ENCODE measurements around the gene CEACAM19. TPM values are rescaled to one million over a fixed set of nuclear protein-coding genes. Genes with fewer than 3 reads are reported as not detected.
"Not testable (repeated sequence)": the region's sequence is repeated elsewhere in the genome, so short reads cannot be mapped to it uniquely, and the experiment has no call there.

CEACAM19 gene
- total RNA-seq, 1 experiment from 2014 or later, result 13.2 TPM

GRCh38 chr19:44624840-44625354 is 46.4 kb upstream of the CEACAM19 start:
- H3K9me3 Mint-ChIP-seq (ENCODE audit: unreplicated experiment), result no peaks in the 10 kb centered on the region
- CTCF ChIA-PET, result interaction anchor here (0.5 to 2.0 kb wide), 6 partner anchors 13 to 100 kb away, joined by 3 to 7 read pairs (median 3); no protein-coding TSS in a partner anchor
- intact Hi-C loops (cut with micrococcal nuclease), result no loop called here

GRCh38 chr19:44625637-44626036 is 45.6 kb upstream of the CEACAM19 start:
- H3K27me3 Mint-ChIP-seq (ENCODE audit: insufficient read depth, unreplicated experiment); BruUV-seq (replicated peaks); H3K9me3 Mint-ChIP-seq (ENCODE audit: unreplicated experiment); intact Hi-C loops (cut with micrococcal nuclease); H3K36me3 Mint-ChIP-seq (ENCODE audit: insufficient read depth, unreplicated experiment); DNase-seq (ENCODE audit: unreplicated experiment): not testable (repeated sequence)
- CTCF ChIA-PET, result interaction anchor here (0.7 to 2.0 kb wide), 6 partner anchors 15 to 99 kb away, joined by 3 to 7 read pairs (median 4); no protein-coding TSS in a partner anchor
- POLR2A ChIA-PET, result interaction anchor here (1.1 to 2.5 kb wide), 11 partner anchors 9 to 329 kb away, joined by 3 to 38 read pairs (median 4); partner anchors contain the start of genes CEACAM19 and PVR
- Mint-ChIP-seq H3K27ac (ENCODE audit: low read depth, unreplicated experiment) (peak overlapping the region; percentile 76), H3K4me3 (ENCODE audit: unreplicated experiment) (peak overlapping the region; percentile 5), H3K4me1 (ENCODE audit: insufficient read depth, unreplicated experiment) (peaks cover 17% of the 10 kb centered on the region)

More at GRCh38 chr19:44624840-44625354, 46.4 kb upstream of the CEACAM19 start:
- Mint-ChIP-seq H3K4me3 (ENCODE audit: unreplicated experiment) (no peak overlapping the region), H3K4me1 (ENCODE audit: insufficient read depth, unreplicated experiment) (peaks cover 17% of the 10 kb centered on the region), H3K27ac (ENCODE audit: low read depth, unreplicated experiment) (no peak overlapping the region), H3K27me3 (ENCODE audit: insufficient read depth, unreplicated experiment) (no peaks in the 10 kb centered on the region), H3K36me3 (ENCODE audit: insufficient read depth, unreplicated experiment) (no peaks in the 10 kb centered on the region)
- TF ChIP-seq CTCF (IDR thresholded peaks at IDR 0.05; ENCODE audit: unreplicated experiment), result no peak
- BruUV-seq (replicated peaks), result no TSS peak
- no peak for DNase-seq (ENCODE audit: unreplicated experiment)
- POLR2A ChIA-PET, result interaction anchor here (1.2 to 2.5 kb wide), 3 partner anchors 8 to 46 kb away, joined by 3 to 15 read pairs (median 10); partner anchors contain the start of genes CEACAM19 and PVR

GRCh38 chr19:44626048-44626624 is 45.1 kb upstream of the CEACAM19 start:
- POLR2A ChIA-PET, result interaction anchor here (0.6 to 2.5 kb wide), 15 partner anchors 9 to 576 kb away, joined by 3 to 38 read pairs (median 4); partner anchors contain the start of genes CEACAM19 and PVR
- Mint-ChIP-seq H3K27ac (ENCODE audit: low read depth, unreplicated experiment) (peak overlapping the region; percentile 76), H3K4me1 (ENCODE audit: insufficient read depth, unreplicated experiment) (peaks cover 17% of the 10 kb centered on the region), H3K36me3 (ENCODE audit: insufficient read depth, unreplicated experiment) (peaks cover 9% of the 10 kb centered on the region), H3K9me3 (ENCODE audit: unreplicated experiment) (no peaks in the 10 kb centered on the region), H3K27me3 (ENCODE audit: insufficient read depth, unreplicated experiment) (no peaks in the 10 kb centered on the region), H3K4me3 (ENCODE audit: unreplicated experiment) (peak overlapping the region; percentile 5)
- no peak for TF ChIP-seq CTCF (IDR thresholded peaks at IDR 0.05; ENCODE audit: unreplicated experiment)
- CTCF ChIA-PET, result interaction anchor here (0.7 to 2.3 kb wide), 7 partner anchors 9 to 49 kb away, joined by 3 to 14 read pairs (median 5); no protein-coding TSS in a partner anchor
- intact Hi-C loops (cut with micrococcal nuclease), result no loop called here
- peak; percentile 97 for DNase-seq (ENCODE audit: unreplicated experiment)
- BruUV-seq (replicated peaks), result no TSS peak

- no peaks in the 10 kb centered on the region for H3K9me3 Mint-ChIP-seq (ENCODE audit: unreplicated experiment)
- no peak for TF ChIP-seq CTCF (IDR thresholded peaks at IDR 0.05; ENCODE audit: unreplicated experiment)
- intact Hi-C loops (cut with micrococcal nuclease), result no loop called here
Observed at GRCh38 chr19:44627631-44628030, 43.7 kb upstream of the CEACAM19 start.

More at GRCh38 chr19:44627631-44628030, 43.7 kb upstream of the CEACAM19 start:
- H3K27ac Mint-ChIP-seq (ENCODE audit: low read depth, unreplicated experiment), result no peak overlapping the region
- peaks cover 9% of the 10 kb centered on the region for H3K36me3 Mint-ChIP-seq (ENCODE audit: insufficient read depth, unreplicated experiment)
- BruUV-seq (replicated peaks), result no TSS peak
- H3K4me3 Mint-ChIP-seq (ENCODE audit: unreplicated experiment), result no peak overlapping the region
- POLR2A ChIA-PET, result interaction anchor here (0.7 to 2.1 kb wide), 3 partner anchors 8 to 29 kb away, joined by 3 to 38 read pairs (median 5); no protein-coding TSS in a partner anchor
- peaks cover 17% of the 10 kb centered on the region for H3K4me1 Mint-ChIP-seq (ENCODE audit: insufficient read depth, unreplicated experiment)
- H3K27me3 Mint-ChIP-seq (ENCODE audit: insufficient read depth, unreplicated experiment), result no peaks in the 10 kb centered on the region
- no peak for DNase-seq (ENCODE audit: unreplicated experiment)
- CTCF ChIA-PET, result interaction anchor here (1.1 to 2.3 kb wide), 5 partner anchors 8 to 143 kb away, joined by 3 to 14 read pairs (median 5); no protein-coding TSS in a partner anchor

All from MCF 10A (cell line).